ENCODE measurements around the gene TRAK2. TPM values are rescaled to one million over a fixed set of nuclear protein-coding genes. Genes with fewer than 3 reads are reported as not detected.

The TRAK2 gene
- total and polyA plus RNA-seq, 2 of the 13 experiments (the other 11 are each of a cell fraction or from before 2014, with no cell fraction given) = 7.7 to 21.0 TPM

DNA sequence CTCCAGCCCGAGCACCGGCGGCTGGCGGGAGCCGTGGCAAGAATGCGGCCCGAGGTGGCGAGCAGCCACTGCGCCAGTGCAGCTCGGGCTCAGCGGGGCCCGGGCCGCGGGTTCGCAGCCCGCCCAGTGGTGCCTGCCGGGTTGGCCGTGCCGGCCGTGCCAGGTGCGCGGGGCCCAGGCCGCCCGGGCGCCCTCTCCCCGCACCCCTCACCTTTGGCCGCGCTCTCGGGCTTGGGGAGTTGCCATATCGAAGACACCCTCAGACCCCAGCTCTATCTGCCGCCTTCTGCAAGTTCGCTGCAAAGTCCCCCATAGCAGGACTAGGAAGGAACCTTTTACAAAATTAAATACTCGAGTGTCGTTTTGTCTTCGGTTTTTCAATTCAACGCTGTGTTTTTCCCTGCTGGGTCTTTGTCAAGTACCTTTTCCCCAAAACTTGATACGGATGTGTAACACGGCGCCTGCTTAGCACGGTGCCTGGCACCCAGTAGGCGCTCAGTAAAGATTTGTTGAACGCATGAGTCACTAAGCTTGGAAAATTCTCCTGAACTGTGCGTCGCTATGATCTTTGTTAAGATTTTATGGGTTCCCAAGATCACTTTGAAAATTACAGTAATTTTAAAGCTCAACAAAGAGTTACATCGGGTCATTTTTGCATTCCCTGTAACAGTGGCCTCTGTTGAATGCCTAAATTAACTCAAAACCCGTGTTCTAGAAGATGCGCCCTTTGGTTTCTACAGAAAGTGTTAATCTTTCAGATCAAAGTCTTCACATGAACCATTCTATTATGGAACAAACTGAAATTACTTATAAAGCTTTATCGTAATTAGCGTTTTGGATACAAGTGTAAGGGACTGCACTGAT lies 1.0 kb upstream of the TRAK2 start (continued):
- TF ChIP-seq KLF6 (CRISPR knock-in tag; IDR thresholded peaks at IDR 0.05) (no peak), MEIS2 (CRISPR knock-in tag; IDR thresholded peaks at IDR 0.05) (peak; percentile 66), ZNF235 (CRISPR knock-in tag; IDR thresholded peaks at IDR 0.05; ENCODE audit: borderline replicate concordance) (0 out of 2 replicates have a peak, but pooled peaks have one; percentile 8), HOXA9 (CRISPR knock-in tag; IDR thresholded peaks at IDR 0.05; ENCODE audit: borderline replicate concordance) (peak; percentile 44), ZNF616 (CRISPR knock-in tag; IDR thresholded peaks at IDR 0.05; ENCODE audit: low read depth) (no peak), ZNF264 (CRISPR knock-in tag; IDR thresholded peaks at IDR 0.05) (0 out of 2 replicates have a peak, but pooled peaks have one; percentile 7), FOSL1 (CRISPR knock-in tag; IDR thresholded peaks at IDR 0.05; ENCODE audit: borderline replicate concordance) (no peak), PAF1 (CRISPR knock-in tag; IDR thresholded peaks at IDR 0.05) (no peak), ZIK1 (CRISPR knock-in tag; IDR thresholded peaks at IDR 0.05; ENCODE audit: borderline replicate concordance, low read depth) (no peak), ZFX (CRISPR knock-in tag; IDR thresholded peaks at IDR 0.05; ENCODE audit: low read depth) (peak; percentile 61), YY1 (IDR thresholded peaks at IDR 0.05; ENCODE audit: insufficient read depth, insufficient replicate concordance, low read depth, low read length) (peak; percentile 37), TSC22D2 (CRISPR knock-in tag; IDR thresholded peaks at IDR 0.05; ENCODE audit: borderline replicate concordance) (no peak), NR2C2 (CRISPR knock-in tag; IDR thresholded peaks at IDR 0.05; ENCODE audit: borderline replicate concordance) (no peak), ZNF329 (CRISPR knock-in tag; IDR thresholded peaks at IDR 0.05; ENCODE audit: low read depth) (0 out of 2 replicates have a peak, but pooled peaks have one; percentile 42)
- TF ChIP-seq, protein P1, sequence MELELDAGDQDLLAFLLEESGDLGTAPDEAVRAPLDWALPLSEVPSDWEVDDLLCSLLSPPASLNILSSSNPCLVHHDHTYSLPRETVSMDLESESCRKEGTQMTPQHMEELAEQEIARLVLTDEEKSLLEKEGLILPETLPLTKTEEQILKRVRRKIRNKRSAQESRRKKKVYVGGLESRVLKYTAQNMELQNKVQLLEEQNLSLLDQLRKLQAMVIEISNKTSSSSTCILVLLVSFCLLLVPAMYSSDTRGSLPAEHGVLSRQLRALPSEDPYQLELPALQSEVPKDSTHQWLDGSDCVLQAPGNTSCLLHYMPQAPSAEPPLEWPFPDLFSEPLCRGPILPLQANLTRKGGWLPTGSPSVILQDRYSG (CRISPR knock-in tag; IDR thresholded peaks at IDR 0.05) = peak; percentile 14; the same call in 1 of the 2 replicates
- TF ChIP-seq, protein P2, sequence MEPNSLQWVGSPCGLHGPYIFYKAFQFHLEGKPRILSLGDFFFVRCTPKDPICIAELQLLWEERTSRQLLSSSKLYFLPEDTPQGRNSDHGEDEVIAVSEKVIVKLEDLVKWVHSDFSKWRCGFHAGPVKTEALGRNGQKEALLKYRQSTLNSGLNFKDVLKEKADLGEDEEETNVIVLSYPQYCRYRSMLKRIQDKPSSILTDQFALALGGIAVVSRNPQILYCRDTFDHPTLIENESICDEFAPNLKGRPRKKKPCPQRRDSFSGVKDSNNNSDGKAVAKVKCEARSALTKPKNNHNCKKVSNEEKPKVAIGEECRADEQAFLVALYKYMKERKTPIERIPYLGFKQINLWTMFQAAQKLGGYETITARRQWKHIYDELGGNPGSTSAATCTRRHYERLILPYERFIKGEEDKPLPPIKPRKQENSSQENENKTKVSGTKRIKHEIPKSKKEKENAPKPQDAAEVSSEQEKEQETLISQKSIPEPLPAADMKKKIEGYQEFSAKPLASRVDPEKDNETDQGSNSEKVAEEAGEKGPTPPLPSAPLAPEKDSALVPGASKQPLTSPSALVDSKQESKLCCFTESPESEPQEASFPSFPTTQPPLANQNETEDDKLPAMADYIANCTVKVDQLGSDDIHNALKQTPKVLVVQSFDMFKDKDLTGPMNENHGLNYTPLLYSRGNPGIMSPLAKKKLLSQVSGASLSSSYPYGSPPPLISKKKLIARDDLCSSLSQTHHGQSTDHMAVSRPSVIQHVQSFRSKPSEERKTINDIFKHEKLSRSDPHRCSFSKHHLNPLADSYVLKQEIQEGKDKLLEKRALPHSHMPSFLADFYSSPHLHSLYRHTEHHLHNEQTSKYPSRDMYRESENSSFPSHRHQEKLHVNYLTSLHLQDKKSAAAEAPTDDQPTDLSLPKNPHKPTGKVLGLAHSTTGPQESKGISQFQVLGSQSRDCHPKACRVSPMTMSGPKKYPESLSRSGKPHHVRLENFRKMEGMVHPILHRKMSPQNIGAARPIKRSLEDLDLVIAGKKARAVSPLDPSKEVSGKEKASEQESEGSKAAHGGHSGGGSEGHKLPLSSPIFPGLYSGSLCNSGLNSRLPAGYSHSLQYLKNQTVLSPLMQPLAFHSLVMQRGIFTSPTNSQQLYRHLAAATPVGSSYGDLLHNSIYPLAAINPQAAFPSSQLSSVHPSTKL (CRISPR knock-in tag; IDR thresholded peaks at IDR 0.05) = no peak
- TF ChIP-seq, protein P3, sequence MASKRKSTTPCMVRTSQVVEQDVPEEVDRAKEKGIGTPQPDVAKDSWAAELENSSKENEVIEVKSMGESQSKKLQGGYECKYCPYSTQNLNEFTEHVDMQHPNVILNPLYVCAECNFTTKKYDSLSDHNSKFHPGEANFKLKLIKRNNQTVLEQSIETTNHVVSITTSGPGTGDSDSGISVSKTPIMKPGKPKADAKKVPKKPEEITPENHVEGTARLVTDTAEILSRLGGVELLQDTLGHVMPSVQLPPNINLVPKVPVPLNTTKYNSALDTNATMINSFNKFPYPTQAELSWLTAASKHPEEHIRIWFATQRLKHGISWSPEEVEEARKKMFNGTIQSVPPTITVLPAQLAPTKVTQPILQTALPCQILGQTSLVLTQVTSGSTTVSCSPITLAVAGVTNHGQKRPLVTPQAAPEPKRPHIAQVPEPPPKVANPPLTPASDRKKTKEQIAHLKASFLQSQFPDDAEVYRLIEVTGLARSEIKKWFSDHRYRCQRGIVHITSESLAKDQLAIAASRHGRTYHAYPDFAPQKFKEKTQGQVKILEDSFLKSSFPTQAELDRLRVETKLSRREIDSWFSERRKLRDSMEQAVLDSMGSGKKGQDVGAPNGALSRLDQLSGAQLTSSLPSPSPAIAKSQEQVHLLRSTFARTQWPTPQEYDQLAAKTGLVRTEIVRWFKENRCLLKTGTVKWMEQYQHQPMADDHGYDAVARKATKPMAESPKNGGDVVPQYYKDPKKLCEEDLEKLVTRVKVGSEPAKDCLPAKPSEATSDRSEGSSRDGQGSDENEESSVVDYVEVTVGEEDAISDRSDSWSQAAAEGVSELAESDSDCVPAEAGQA (IDR thresholded peaks at IDR 0.05; ENCODE audit: low read depth) = no peak
- TF ChIP-seq, protein P3 (CRISPR knock-in tag; IDR thresholded peaks at IDR 0.05; ENCODE audit: borderline replicate concordance) = no peak

Data from HepG2 (cell line).